Upper lobe of left lung (tissue), 6 donors: ENCODE measurements around the gene AP5Z1. TPM values are rescaled to one million over a fixed set of nuclear protein-coding genes. Genes with fewer than 3 reads are reported as not detected.

ENCODE experiments used
- ATAC-seq, 2 donors: fragments of 200-7000 bp; cut with Tn5 transposase; one replicate each; pipeline ENCODE4 v1.9.1; 2022; ENCODE audit warnings: mild to moderate bottlenecking in 2 of 2, moderate library complexity in 2 of 2; ENCODE audit not compliant: low FRiP score in 2 of 2
- DNase-seq, 2 donors: peaks; one replicate each; pipeline ENCODE4 v3.0.0-alpha.2; 2019 to 2020
- H3K27ac ChIP-seq, 4 donors: fragments of 200-600 bp; sonication (generic); one replicate each; pipeline ENCODE4 v1.5.1; 2016 to 2019
- H3K27me3 ChIP-seq, 4 donors: fragments of 200-600 bp; sonication (generic); one replicate each; pipeline ENCODE4 v1.5.1; 2017 to 2019
- H3K36me3 ChIP-seq, 4 donors: fragments of 200-600 bp; sonication (generic); one replicate each; pipeline ENCODE4 v1.5.1; 2016 to 2019
- H3K4me1 ChIP-seq, 4 donors: fragments of 200-600 bp; sonication (generic); one replicate each; pipeline ENCODE4 v1.5.1; 2018 to 2019
- H3K4me3 ChIP-seq, 4 donors: fragments of 200-600 bp; sonication (generic); one replicate each; pipeline ENCODE4 v1.5.1; 2017 to 2019; ENCODE audit warnings: mild to moderate bottlenecking in 2 of 4, moderate library complexity in 1 of 4
- H3K9me3 ChIP-seq, 4 donors: fragments of 200-600 bp; sonication (generic); one replicate each; pipeline ENCODE4 v1.5.1; 2018 to 2019
- EP300 ChIP-seq, 4 donors: sonication (generic); formaldehyde crosslinking; IDR thresholded peaks; one replicate each; pipeline ENCODE4 v1.5.1; 2017; ENCODE audit warnings: antibody characterized with exemption in 4 of 4, control low read depth in 2 of 4
- POLR2A ChIP-seq, 4 donors: fragments of 450-650 bp; IDR thresholded peaks; one replicate each; pipeline ENCODE4 v1.5.1; 2016 to 2017; ENCODE audit warnings: antibody characterized with exemption in 4 of 4, mild to moderate bottlenecking in 2 of 4
- POLR2AphosphoS5 ChIP-seq, 2 donors: sonication (generic); formaldehyde crosslinking; IDR thresholded peaks; one replicate each; pipeline ENCODE4 v1.5.1; 2017; ENCODE audit warnings: antibody characterized with exemption in 2 of 2
- WGBS, 2 donors: methylation state at CpG; one replicate each; pipeline ENCODE4 v1.1.5; 2017 to 2018; 5-methylcytosine and 5-hydroxymethylcytosine counted together
- total RNA-seq, 6 donors: library from RNA; depleted of rRNA in 4 of 6; stranded (reverse); fragments of >200 nt in 4 of 6; gene quantifications; one replicate each; pipeline versions ENCODE4 v1.1.0 to v1.2.1, GENCODE V29; 2016 to 2021
- TF ChIP-seq, protein P1 (sequence below), 6 experiments: fragments of 450-650 bp in 4 of 6; fragments of 200-600 bp in 2 of 6; sonication (generic) in 2 of 6; IDR thresholded peaks; one replicate each; pipeline ENCODE4 v1.5.1; 2016 to 2019; ENCODE audit warnings: antibody characterized with exemption in 6 of 6
- donor health status: DM: no; HTN: no; CAD: no; lungs with moderate emphysema.
- donor health status: DM: no; HTN: yes; CAD: no; lungs with severe emphysema.

The AP5Z1 gene
- total RNA-seq, 6 donors from 2014 or later = 23.4 to 152 (median 52.1) TPM

DNA sequence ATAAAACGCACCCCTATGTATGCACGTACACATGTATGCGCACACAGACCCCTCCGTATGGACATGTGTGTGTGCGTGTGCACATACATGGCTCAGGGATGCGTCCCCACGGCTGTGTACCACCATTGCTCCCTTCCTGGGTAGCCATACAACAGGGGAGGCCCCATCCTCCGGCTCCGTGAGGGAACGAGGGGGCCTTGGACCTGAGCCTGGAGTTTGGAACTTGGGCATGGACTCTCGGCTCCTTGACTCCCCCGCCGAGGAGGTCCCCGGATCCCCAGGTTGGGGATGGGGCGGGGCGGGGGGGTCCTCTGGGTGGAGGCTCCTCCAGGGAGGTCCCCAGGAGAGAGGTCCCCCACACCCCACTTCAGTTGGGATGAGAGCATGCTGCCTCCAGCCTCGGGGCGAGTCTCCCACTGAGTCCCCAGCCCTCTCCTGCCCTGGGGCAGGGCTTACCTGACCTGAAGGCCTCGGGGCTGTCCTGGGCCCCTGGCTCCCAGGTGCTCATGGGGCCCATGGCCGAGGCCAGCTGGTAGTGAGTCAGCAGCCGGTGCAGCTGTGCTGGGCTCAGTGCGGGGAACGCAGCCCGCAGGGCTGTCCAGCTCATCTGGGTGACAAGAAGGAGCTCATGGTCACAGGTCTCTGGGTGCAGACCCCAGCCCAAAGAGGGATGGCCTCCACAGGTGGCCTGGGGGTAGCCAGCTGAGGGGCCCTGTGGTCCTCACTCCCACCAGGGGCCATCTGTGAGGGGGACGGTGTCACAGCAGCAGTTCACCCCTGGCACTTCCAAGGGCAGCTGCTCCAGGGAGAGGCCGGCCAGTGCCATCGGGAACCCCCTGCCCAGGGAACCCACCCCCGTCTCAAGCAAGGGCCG is 29.9 kb downstream of the AP5Z1 start:
- H3K4me1 ChIP-seq = peaks cover 0 to 4% (median 0%) of the 10 kb centered on the region in 4 donors
- H3K27ac ChIP-seq = no peak overlapping the region
- H3K4me3 ChIP-seq = no peak overlapping the region
- ATAC-seq (peak in 1 of 2 donors; percentile 34), DNase-seq (peak in 1 of 2 donors; percentile 59)
- WGBS, 2 donors = 95 to 96% methylated on average over 12 to 19 of the region's 29 CpGs
- no peaks in the 10 kb centered on the region for H3K27me3 ChIP-seq
- no peaks in the 10 kb centered on the region for H3K9me3 ChIP-seq
- H3K36me3 ChIP-seq = peaks cover 0 to 7% (median 0%) of the 10 kb centered on the region in 4 donors
- no peak for TF ChIP-seq POLR2AphosphoS5 (IDR thresholded peaks at IDR 0.05)
- no peak for TF ChIP-seq EP300 (IDR thresholded peaks at IDR 0.05)
- TF ChIP-seq POLR2A (IDR thresholded peaks at IDR 0.05) = no peak
- TF ChIP-seq, protein P1, sequence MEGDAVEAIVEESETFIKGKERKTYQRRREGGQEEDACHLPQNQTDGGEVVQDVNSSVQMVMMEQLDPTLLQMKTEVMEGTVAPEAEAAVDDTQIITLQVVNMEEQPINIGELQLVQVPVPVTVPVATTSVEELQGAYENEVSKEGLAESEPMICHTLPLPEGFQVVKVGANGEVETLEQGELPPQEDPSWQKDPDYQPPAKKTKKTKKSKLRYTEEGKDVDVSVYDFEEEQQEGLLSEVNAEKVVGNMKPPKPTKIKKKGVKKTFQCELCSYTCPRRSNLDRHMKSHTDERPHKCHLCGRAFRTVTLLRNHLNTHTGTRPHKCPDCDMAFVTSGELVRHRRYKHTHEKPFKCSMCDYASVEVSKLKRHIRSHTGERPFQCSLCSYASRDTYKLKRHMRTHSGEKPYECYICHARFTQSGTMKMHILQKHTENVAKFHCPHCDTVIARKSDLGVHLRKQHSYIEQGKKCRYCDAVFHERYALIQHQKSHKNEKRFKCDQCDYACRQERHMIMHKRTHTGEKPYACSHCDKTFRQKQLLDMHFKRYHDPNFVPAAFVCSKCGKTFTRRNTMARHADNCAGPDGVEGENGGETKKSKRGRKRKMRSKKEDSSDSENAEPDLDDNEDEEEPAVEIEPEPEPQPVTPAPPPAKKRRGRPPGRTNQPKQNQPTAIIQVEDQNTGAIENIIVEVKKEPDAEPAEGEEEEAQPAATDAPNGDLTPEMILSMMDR (IDR thresholded peaks at IDR 0.05) = no peak

DNA sequence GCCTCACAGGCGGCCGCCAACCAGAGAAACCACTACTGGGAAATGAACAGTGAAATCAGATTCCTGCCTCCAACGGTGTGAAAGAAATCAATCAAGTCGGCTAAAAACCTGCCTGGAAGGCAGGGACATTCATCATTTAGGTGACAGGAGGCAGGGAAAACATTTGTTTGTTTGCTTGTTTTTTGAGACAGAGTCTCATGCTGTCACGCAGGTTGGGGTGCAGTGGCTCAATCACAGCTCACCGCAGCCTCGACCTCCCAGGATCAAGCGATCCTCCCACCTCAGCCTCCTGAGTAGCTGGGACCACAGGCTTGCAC is 30.5 kb downstream of the AP5Z1 start:
- peaks cover 0 to 7% (median 0%) of the 10 kb centered on the region in 4 donors for H3K36me3 ChIP-seq
- ATAC-seq = no peak
- WGBS, 2 donors = 71 to 84% methylated on average over 6 to 8 of the region's 8 CpGs

DNA sequence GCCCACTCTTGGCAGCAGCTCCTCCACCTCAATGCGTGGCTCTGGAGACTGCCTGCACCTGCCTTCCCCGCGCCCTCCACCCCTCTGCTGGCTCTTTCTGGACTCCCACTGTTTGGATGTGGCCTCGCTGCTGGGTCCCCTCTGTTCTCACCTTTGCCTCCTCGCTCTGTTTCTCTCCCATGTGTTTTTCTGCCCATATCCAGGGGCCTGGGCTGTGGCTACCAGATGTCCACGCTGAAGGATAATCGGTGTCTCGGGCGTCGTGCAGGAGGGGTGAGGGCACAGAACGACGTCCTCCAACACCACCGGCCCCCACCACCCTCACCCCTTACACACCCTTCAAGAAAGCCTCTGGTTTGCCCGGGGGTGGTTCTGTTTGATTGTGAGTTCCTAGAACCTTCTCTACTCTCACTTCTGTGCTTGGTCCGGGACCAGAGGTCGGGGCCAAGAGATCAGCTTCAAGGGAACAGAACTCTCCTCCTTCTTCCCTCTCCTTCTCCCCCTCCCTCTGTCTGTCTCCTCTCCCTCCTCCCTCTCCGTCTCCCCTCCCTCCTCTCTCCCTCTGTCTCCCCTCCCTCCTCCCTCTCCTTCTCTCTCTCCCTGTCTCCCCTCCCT is 31.7 kb downstream of the AP5Z1 start:
- no peak for DNase-seq
- peak in 1 of 2 donors; percentile 19 for ATAC-seq
- no peaks in the 10 kb centered on the region for H3K9me3 ChIP-seq
- H3K36me3 ChIP-seq = no peaks in the 10 kb centered on the region
- TF ChIP-seq POLR2A (IDR thresholded peaks at IDR 0.05) = no peak
- peaks cover 0 to 4% (median 0%) of the 10 kb centered on the region in 4 donors for H3K4me1 ChIP-seq
- WGBS, 2 donors = 73 to 75% methylated on average over 17 of the region's 17 CpGs
- H3K27me3 ChIP-seq = no peaks in the 10 kb centered on the region
- no peak overlapping the region for H3K27ac ChIP-seq
- H3K4me3 ChIP-seq = no peak overlapping the region

More for the DNA sequence above, 30.5 kb downstream of the AP5Z1 start:
- H3K4me1 ChIP-seq = peaks cover 0 to 4% (median 0%) of the 10 kb centered on the region in 4 donors
- H3K9me3 ChIP-seq = no peaks in the 10 kb centered on the region
- no peak for TF ChIP-seq POLR2A (IDR thresholded peaks at IDR 0.05)
- no peak for TF ChIP-seq POLR2AphosphoS5 (IDR thresholded peaks at IDR 0.05)
- TF ChIP-seq, protein P1 (IDR thresholded peaks at IDR 0.05) = no peak
- TF ChIP-seq EP300 (IDR thresholded peaks at IDR 0.05) = no peak
- no peak for DNase-seq
- no peak overlapping the region for H3K4me3 ChIP-seq
- H3K27ac ChIP-seq = no peak overlapping the region
- H3K27me3 ChIP-seq = no peaks in the 10 kb centered on the region

- ATAC-seq (no peak), DNase-seq (no peak)
- Histone ChIP-seq H3K4me1 (peaks cover 0 to 4% (median 0%) of the 10 kb centered on the region in 4 donors), H3K9me3 (no peaks in the 10 kb centered on the region), H3K27me3 (no peaks in the 10 kb centered on the region), H3K27ac (peak overlapping the region in 1 of 4 donors; percentile 42), H3K4me3 (no peak overlapping the region), H3K36me3 (no peaks in the 10 kb centered on the region)
- 40 to 73% methylated on average over 1 to 5 of the region's 5 CpGs for WGBS, 2 donors
- TF ChIP-seq EP300 (IDR thresholded peaks at IDR 0.05) (no peak), POLR2A (IDR thresholded peaks at IDR 0.05) (no peak), POLR2AphosphoS5 (IDR thresholded peaks at IDR 0.05) (no peak)
- TF ChIP-seq, protein P1 (IDR thresholded peaks at IDR 0.05) = no peak
Measured at GRCh38 chr7:4807598-4808016, 32.2 kb downstream of the AP5Z1 start.

- no peak for DNase-seq
- Histone ChIP-seq H3K9me3 (no peaks in the 10 kb centered on the region), H3K4me1 (peaks cover 0 to 4% (median 0%) of the 10 kb centered on the region in 4 donors), H3K36me3 (peaks cover 0 to 1% (median 0%) of the 10 kb centered on the region in 4 donors), H3K27me3 (no peaks in the 10 kb centered on the region), H3K4me3 (no peak overlapping the region), H3K27ac (peak overlapping the region in 1 of 4 donors; percentile 42)
- TF ChIP-seq EP300 (IDR thresholded peaks at IDR 0.05) = no peak
- TF ChIP-seq POLR2A (IDR thresholded peaks at IDR 0.05) = no peak
- no peak for TF ChIP-seq POLR2AphosphoS5 (IDR thresholded peaks at IDR 0.05)
- TF ChIP-seq, protein P1 (IDR thresholded peaks at IDR 0.05) = no peak
- 70 to 74% methylated on average over 5 of the region's 5 CpGs for WGBS, 2 donors
- ATAC-seq = no peak
Measured at GRCh38 chr7:4808026-4808425, 32.6 kb downstream of the AP5Z1 start.
